ENCODE data around the gene COL27A1. TPM values are rescaled to one million over a fixed set of nuclear protein-coding genes. Genes with fewer than 3 reads are reported as not detected.

The COL27A1 gene
- total and polyA plus RNA-seq, 2 donors (not counting 3 experiments of a cell fraction or from before 2014, with no cell fraction given) = 14.7 to 49.1 TPM

GRCh38 chr9:114275246-114276004 is 120.1 kb downstream of the COL27A1 start:
- no TSS peak for BruUV-seq (replicated peaks)
- CTCF ChIA-PET = interaction anchor here (1.6 to 8.9 kb wide), 4 partner anchors 15 to 193 kb away, joined by 3 to 83 read pairs (median 24); no protein-coding TSS in a partner anchor
- no peak overlapping the region for H3K4me3 ChIP-seq (replicated peaks in 1 of 3; ENCODE audit: insufficient read depth in 1 of 3, low read depth in 1 of 3, low read length in 3 of 3)
- no peaks in the 10 kb centered on the region for H4K20me1 ChIP-seq (replicated peaks; ENCODE audit: control insufficient read depth, extremely low read depth, insufficient read depth, low read length)
- no peaks in the 10 kb centered on the region for H3K9me3 ChIP-seq (replicated peaks; ENCODE audit: control insufficient read depth, insufficient read depth, low read length)
- H3K79me2 ChIP-seq (ENCODE audit: control insufficient read depth, insufficient read depth, low read length) = no peaks in the 10 kb centered on the region
- no peaks in the 10 kb centered on the region for H3K36me3 ChIP-seq (ENCODE audit: control insufficient read depth in 2 of 2, extremely low read depth in 1 of 2, insufficient read depth in 2 of 2, low read length in 2 of 2)
- FAIRE-seq (no peak), DNase-seq (ENCODE audit: low read depth, low spot score) (no peak)
- H3K27ac ChIP-seq (ENCODE audit: insufficient read depth, low read depth, low read length) = no peak overlapping the region
- dilution Hi-C loops (cut with MboI; ENCODE audit: extremely low pct_ligation_motif_present, low sequenced_read_pairs) (loop anchor here (25.0 kb wide), 1 partner anchor 188 kb away; the partner anchor contains the start of genes AMBP and KIF12), intact Hi-C loops (cut with micrococcal nuclease) (no loop called here)
- peaks cover 2% of the 10 kb centered on the region for H3K4me1 ChIP-seq (ENCODE audit: control insufficient read depth, extremely low read depth, insufficient read depth, low read length)
- H2AFZ ChIP-seq (ENCODE audit: low read depth, low read length) = no peak overlapping the region
- no peaks in the 10 kb centered on the region for H3K27me3 ChIP-seq (ENCODE audit: control insufficient read depth in 2 of 2, insufficient read depth in 2 of 2, low read length in 2 of 2)
- no peaks in the 10 kb centered on the region for H3K9me1 ChIP-seq (replicated peaks; ENCODE audit: control insufficient read depth, extremely low read depth, insufficient read depth, low read length)
- H3K9ac ChIP-seq (replicated peaks; ENCODE audit: extremely low read depth, insufficient read depth, low read length) = no peak overlapping the region
- no peak overlapping the region for H3K4me2 ChIP-seq (ENCODE audit: insufficient read depth, low read length)
- POLR2A ChIA-PET = no interaction called here
- no peak for TF ChIP-seq CTCF (IDR thresholded peaks at IDR 0.05; ENCODE audit: extremely low read depth in 1 of 2, insufficient read depth in 1 of 2, low read depth in 1 of 2, low read length in 2 of 2)
- TF ChIP-seq POLR2A (IDR thresholded peaks at IDR 0.05; ENCODE audit: low read depth, low read length) = no peak
- no peak for TF ChIP-seq POLR2AphosphoS5 (IDR thresholded peaks at IDR 0.05; ENCODE audit: insufficient read depth, low read depth, low read length)
- no peak for TF ChIP-seq GATA2 (IDR thresholded peaks at IDR 0.05; ENCODE audit: insufficient read depth, insufficient read length, low read depth, low read length)
- TF ChIP-seq JUN (IDR thresholded peaks at IDR 0.05; ENCODE audit: borderline replicate concordance, insufficient read depth, insufficient read length, low read depth) = no peak
- TF ChIP-seq FOS (IDR thresholded peaks at IDR 0.05; ENCODE audit: borderline replicate concordance, insufficient read depth, low read length) = no peak
- TF ChIP-seq EZH2 (IDR thresholded peaks at IDR 0.05; ENCODE audit: borderline replicate concordance, low read depth, low read length, severe bottlenecking) = no peak
- TF ChIP-seq, protein P1, sequence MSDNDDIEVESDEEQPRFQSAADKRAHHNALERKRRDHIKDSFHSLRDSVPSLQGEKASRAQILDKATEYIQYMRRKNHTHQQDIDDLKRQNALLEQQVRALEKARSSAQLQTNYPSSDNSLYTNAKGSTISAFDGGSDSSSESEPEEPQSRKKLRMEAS (IDR thresholded peaks at IDR 0.05; ENCODE audit: insufficient read depth, insufficient read length) = no peak
- no peak for TF ChIP-seq MYC (IDR thresholded peaks at IDR 0.05; ENCODE audit: low read depth, low read length)

Data from endothelial cell of umbilical vein (primary cell).